Measurements from ENCODE around the gene RNF166. TPM values are rescaled to one million over a fixed set of nuclear protein-coding genes. Genes with fewer than 3 reads are reported as not detected.

RNF166 gene
- total RNA-seq, 1 experiment from 2014 or later = 17.5 TPM

GRCh38 chr16:88686062-88686438 lies 20.2 kb downstream of the RNF166 start:
- DNase-seq (ENCODE audit: unreplicated experiment) = no peak
- intact Hi-C loops (cut with micrococcal nuclease) = no loop called here
- TF ChIP-seq, protein P1, sequence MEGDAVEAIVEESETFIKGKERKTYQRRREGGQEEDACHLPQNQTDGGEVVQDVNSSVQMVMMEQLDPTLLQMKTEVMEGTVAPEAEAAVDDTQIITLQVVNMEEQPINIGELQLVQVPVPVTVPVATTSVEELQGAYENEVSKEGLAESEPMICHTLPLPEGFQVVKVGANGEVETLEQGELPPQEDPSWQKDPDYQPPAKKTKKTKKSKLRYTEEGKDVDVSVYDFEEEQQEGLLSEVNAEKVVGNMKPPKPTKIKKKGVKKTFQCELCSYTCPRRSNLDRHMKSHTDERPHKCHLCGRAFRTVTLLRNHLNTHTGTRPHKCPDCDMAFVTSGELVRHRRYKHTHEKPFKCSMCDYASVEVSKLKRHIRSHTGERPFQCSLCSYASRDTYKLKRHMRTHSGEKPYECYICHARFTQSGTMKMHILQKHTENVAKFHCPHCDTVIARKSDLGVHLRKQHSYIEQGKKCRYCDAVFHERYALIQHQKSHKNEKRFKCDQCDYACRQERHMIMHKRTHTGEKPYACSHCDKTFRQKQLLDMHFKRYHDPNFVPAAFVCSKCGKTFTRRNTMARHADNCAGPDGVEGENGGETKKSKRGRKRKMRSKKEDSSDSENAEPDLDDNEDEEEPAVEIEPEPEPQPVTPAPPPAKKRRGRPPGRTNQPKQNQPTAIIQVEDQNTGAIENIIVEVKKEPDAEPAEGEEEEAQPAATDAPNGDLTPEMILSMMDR (IDR thresholded peaks at IDR 0.05; ENCODE audit: unreplicated experiment) = no peak
- ChIA-PET CTCF (no interaction called here), POLR2A (interaction anchor here (0.6 to 1.9 kb wide), 2 partner anchors 22 to 152 kb away, joined by 3 to 10 read pairs; partner anchors contain the start of gene MVD)
- BruUV-seq (replicated peaks) = no TSS peak
- Mint-ChIP-seq H3K9me3 (ENCODE audit: unreplicated experiment) (no peaks in the 10 kb centered on the region), H3K4me3 (ENCODE audit: unreplicated experiment) (peak overlapping the region; percentile 65), H3K36me3 (ENCODE audit: insufficient read depth, unreplicated experiment) (no peaks in the 10 kb centered on the region), H3K27ac (ENCODE audit: low read depth, unreplicated experiment) (no peak overlapping the region), H3K4me1 (ENCODE audit: insufficient read depth, unreplicated experiment) (no peaks in the 10 kb centered on the region), H3K27me3 (ENCODE audit: insufficient read depth, unreplicated experiment) (peaks cover 32% of the 10 kb centered on the region)

DNA sequence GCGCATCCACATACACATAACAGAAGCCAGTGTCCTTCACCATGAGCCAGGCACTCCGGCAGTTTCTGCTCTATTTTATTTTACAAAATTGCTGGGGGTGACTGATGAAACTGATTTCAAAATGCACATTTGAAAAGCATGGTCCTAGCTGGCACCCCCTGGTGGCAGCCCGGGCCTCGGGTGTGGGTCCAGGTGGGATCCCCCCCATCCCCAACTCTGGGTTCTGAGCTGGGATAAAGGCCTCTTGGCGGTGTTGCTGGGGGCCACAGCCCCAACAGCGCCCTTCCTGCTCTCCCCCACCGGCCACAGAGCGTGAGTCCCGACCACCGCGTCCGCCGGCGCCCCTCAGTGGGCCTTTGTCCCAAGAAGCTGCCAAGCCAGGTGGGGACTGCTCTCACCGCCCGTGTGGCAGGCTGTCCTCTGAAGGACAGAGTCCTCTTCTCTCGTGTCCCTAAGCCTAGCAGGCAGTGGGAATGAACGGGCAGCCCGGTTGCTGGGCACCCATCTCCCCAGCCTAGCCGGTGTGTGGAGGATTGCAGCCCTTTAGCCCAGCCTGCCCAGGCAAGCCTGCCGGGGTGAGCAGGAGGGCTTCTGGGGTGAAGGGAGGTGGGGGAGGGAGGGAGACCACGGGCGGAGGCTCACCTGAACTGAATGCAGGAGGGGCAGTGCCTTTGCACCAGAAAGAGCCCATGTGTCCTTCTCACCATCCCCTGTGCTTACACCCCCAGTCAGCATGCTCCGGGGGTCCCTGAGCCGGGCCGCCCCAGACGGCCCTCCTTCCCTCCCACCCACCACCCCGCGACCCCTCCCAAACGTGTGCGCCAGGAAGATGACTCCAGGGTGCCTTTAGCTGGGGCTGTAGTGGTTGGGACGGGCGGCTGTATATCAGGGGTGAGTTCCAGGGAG lies 20.8 kb downstream of the RNF166 start:
- Mint-ChIP-seq H3K27ac (ENCODE audit: low read depth, unreplicated experiment) (no peak overlapping the region), H3K9me3 (ENCODE audit: unreplicated experiment) (no peaks in the 10 kb centered on the region), H3K4me1 (ENCODE audit: insufficient read depth, unreplicated experiment) (no peaks in the 10 kb centered on the region), H3K27me3 (ENCODE audit: insufficient read depth, unreplicated experiment) (peaks cover 26% of the 10 kb centered on the region), H3K4me3 (ENCODE audit: unreplicated experiment) (peak overlapping the region; percentile 65), H3K36me3 (ENCODE audit: insufficient read depth, unreplicated experiment) (no peaks in the 10 kb centered on the region)
- TF ChIP-seq, protein P1 (IDR thresholded peaks at IDR 0.05; ENCODE audit: unreplicated experiment) = peak; percentile 58
- CTCF ChIA-PET = no interaction called here
- peak; percentile 51 for DNase-seq (ENCODE audit: unreplicated experiment)
- no TSS peak for BruUV-seq (replicated peaks)
- POLR2A ChIA-PET = interaction anchor here (0.6 to 0.7 kb wide), 2 partner anchors 41 to 152 kb away, joined by 3 read pairs; no protein-coding TSS in a partner anchor
- intact Hi-C loops (cut with micrococcal nuclease) = no loop called here

DNA sequence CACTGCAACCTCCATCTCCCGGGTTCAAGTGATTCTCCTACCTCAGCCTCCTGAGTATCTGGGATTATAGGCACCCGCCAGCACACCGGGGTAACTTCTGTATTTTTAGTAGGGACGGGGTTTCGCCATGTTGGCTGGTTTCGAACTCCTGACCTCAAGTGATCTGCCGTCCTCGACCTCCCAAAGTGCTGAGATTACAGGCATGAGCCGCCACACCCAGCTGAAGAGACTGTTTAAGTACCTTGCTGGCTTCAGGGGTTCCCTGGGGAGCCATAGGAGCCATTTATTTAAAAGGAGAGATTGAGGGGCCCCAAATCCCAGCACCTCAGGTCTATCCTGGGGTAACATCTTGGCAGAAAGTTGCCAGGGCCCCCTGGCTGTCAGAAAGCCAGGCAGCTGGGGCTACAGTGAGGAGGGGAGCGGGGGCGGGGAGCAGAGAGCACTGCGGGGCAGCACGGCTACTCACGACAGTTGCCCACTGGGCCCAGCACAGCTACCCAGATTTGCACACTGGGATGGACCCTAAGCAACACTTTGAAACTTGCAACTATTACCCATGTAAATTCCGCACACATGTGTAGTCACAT lies 21.5 kb downstream of the RNF166 start:
- Mint-ChIP-seq H3K9me3 (ENCODE audit: unreplicated experiment) (no peaks in the 10 kb centered on the region), H3K4me3 (ENCODE audit: unreplicated experiment) (no peak overlapping the region), H3K4me1 (ENCODE audit: insufficient read depth, unreplicated experiment) (no peaks in the 10 kb centered on the region), H3K36me3 (ENCODE audit: insufficient read depth, unreplicated experiment) (no peaks in the 10 kb centered on the region), H3K27me3 (ENCODE audit: insufficient read depth, unreplicated experiment) (peaks cover 22% of the 10 kb centered on the region), H3K27ac (ENCODE audit: low read depth, unreplicated experiment) (no peak overlapping the region)
- ChIA-PET CTCF (interaction anchor here (0.6 kb wide), 1 partner anchor 107 kb away, joined by 3 read pairs; no protein-coding TSS in a partner anchor), POLR2A (no interaction called here)
- TF ChIP-seq, protein P1 (IDR thresholded peaks at IDR 0.05; ENCODE audit: unreplicated experiment) = no peak
- BruUV-seq (replicated peaks) = no TSS peak
- no peak for DNase-seq (ENCODE audit: unreplicated experiment)
- intact Hi-C loops (cut with micrococcal nuclease) = no loop called here

GRCh38 chr16:88681709-88682451 lies 24.3 kb downstream of the RNF166 start:
- no peak for DNase-seq (ENCODE audit: unreplicated experiment)
- no TSS peak for BruUV-seq (replicated peaks)
- no peak overlapping the region for H3K27ac Mint-ChIP-seq (ENCODE audit: low read depth, unreplicated experiment)
- CTCF ChIA-PET = no interaction called here
- intact Hi-C loops (cut with micrococcal nuclease) = no loop called here
- no peaks in the 10 kb centered on the region for H3K9me3 Mint-ChIP-seq (ENCODE audit: unreplicated experiment)
- H3K4me1 Mint-ChIP-seq (ENCODE audit: insufficient read depth, unreplicated experiment) = no peaks in the 10 kb centered on the region
- TF ChIP-seq, protein P1 (IDR thresholded peaks at IDR 0.05; ENCODE audit: unreplicated experiment) = no peak
- H3K4me3 Mint-ChIP-seq (ENCODE audit: unreplicated experiment) = no peak overlapping the region
- peaks cover 1% of the 10 kb centered on the region for H3K36me3 Mint-ChIP-seq (ENCODE audit: insufficient read depth, unreplicated experiment)
- peaks cover 22% of the 10 kb centered on the region for H3K27me3 Mint-ChIP-seq (ENCODE audit: insufficient read depth, unreplicated experiment)
- POLR2A ChIA-PET = no interaction called here

Data from MCF 10A (cell line).